HK-2 (cell line): ENCODE measurements around the gene LKAAEAR1.
"Not testable (repeated sequence)": the region's sequence is repeated elsewhere in the genome, so short reads cannot be mapped to it uniquely, and the experiment has no call there.

Source experiments
- DNase-seq: peaks from one replicate; pipeline ENCODE4 v3.0.0-alpha.2; 2018; ENCODE audit not compliant: unreplicated experiment

Gene LKAAEAR1

GRCh38 chr20:64098471-64099013 is 14.3 kb upstream of the LKAAEAR1 start:
- no peak for DNase-seq

DNA sequence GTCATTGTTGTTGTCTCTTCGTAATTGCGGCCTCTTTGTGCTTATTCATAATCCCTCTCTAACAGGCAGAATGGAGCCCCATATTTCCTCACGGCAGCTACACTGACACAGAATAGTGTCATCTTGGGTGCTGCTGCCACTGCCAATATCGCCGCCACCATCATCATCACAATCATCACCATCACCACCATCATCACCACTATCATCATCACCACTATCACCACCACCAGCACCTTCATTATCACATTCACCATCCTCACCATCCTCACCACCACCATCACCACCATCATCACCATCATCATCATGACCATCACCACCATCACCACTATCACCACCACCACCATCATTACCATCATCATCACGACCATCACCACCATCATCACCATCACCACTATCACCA is 12.3 kb upstream of the LKAAEAR1 start:
- no peak for DNase-seq

DNA sequence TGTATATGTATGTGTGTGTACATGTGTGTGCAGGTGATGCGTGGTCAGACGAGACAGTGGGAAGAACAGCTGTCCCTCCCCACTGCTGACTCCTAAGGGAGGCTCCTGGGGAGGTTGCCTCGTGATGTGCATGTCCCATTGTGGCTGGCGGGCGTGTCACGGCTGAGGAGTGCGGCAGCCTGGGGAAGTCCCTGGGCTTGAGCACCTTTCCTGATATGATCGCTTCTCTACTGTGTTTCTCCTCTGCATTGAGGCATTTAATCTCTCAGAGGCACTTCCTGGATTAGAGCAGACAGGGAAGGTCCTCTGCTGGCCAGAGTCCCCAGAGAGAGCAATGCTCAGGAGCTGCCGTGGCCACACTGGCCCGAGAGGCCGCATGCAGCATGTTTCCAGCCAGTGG is 11.7 kb upstream of the LKAAEAR1 start:
- no peak for DNase-seq

GRCh38 chr20:64095455-64095854 is 11.3 kb upstream of the LKAAEAR1 start:
- DNase-seq: no peak

- no peak for DNase-seq
These were observed 8.9 kb upstream of the LKAAEAR1 start for GRCh38 chr20:64093013-64093503.

DNA sequence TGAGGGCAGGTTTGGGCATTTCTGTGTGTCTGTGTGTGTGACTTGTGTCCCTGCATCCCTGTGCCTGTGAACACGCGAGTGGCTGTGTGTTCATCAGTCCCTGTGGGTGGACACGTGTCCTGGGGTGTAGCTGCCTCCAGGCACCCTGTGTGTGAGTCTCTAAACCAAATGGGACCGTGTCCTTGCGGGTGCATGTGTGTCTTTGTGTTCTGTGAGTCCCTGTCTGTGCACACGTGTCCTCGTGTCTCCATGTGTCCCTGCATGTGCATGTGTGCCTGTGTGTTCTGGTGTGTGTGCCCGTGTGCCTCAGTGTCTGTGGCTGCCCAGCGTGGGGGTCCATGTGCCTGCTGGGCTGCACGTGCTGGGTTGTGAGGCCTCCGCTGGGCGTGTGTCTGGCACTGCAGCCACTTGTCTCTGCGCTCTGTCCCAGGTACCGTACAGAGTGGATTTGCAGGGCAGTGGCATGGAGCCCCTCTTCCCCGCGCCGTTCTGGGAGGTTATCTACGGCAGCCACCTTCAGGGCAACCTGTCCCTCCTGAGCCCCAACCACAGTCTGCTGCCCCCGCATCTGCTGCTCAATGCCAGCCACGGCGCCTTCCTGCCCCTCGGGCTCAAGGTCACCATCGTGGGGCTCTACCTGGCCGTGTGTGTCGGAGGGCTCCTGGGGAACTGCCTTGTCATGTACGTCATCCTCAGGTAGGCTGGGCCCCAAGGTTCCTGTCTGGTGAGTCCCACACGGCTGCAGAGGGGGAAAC is 8.2 kb upstream of the LKAAEAR1 start:
- DNase-seq: no peak

- DNase-seq: no peak
These were observed 7.6 kb upstream of the LKAAEAR1 start for GRCh38 chr20:64091770-64092169.

DNA sequence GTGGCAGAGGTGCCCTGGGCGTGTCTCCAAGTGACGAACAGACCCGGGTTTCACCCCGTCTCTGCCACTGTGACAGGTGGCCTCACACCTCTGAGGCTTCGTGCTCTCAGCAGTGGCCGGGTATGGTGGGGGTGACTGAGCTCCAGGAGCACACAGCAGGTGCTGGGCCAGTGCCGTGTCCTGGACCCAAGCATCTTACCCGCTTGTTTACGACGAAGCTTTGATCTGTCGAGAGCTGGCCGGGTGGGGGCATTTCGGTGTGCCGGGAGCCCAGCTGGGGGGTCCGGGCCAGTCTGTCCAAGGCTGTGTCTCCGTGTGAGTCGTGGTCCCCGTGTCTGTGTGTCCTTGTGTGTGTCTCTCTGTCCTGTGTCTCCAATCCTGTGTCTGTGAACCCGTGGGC is 7.1 kb upstream of the LKAAEAR1 start:
- no peak for DNase-seq

GRCh38 chr20:64090165-64090564 is 6.0 kb upstream of the LKAAEAR1 start:
- no peak for DNase-seq

DNA sequence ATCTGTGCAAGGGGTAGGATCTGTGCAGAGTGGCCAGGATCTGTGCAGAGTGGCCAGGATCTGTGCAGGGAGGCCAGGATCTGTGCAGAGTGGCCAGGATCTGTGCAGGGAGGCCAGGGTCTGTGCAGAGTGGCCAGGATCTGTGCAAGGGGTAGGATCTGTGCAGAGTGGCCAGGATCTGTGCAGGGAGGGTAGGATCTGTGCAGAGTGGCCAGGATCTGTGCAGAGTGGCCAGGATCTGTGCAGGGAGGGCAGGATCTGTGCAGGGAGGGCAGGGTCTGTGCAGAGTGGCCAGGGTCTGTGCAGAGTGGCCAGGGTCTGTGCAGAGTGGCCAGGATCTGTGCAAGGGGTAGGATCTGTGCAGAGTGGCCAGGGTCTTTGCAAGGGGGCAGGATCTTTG is 4.4 kb upstream of the LKAAEAR1 start:
- DNase-seq: not testable (repeated sequence)

GRCh38 chr20:64087226-64087825 is 3.1 kb upstream of the LKAAEAR1 start:
- DNase-seq: not testable (repeated sequence)

DNA sequence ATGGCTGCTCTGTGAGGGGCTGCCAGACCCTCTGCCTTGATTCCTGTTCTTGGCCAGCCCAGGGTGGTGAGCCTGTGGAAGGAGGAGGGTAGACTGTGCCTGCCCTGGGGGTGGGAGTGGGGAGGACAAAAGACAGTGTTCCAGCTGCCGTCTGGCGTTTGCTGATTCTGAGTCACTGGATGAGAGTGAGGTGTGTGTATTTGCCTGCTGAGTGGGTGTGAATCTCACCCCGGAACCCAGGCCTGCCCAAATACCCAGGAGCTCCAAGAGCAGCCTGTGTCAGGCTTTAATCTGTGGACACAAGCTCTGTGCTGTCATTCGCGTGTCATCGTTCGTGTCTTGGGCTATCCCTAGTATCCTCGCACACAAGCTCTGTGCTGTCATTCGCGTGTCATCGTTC is 2.6 kb upstream of the LKAAEAR1 start:
- no peak for DNase-seq

- no peak for DNase-seq
These were observed 521 bp upstream of the LKAAEAR1 start for GRCh38 chr20:64084685-64085152.

DNA sequence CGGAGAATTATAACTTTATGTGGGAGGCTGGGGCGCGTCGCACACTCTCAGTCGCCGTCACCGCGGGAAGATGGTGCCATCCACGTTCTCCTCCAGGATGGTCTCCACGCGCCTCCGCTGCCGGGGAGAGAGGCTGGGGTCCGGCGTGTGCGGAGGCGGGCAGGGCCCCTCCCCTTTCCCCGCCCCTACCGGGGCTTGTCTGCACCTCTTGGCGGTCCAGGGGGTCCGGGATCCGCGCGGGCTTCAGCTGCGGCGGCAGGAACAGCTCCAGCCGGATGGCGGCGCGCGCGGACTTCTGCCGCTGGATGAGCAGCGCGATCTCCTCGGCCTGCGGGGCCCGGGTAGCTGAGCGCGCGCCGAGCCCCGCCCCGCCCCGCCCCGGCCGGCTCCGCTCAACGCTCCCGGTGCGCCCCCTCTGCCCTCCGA is 807 bp downstream of the LKAAEAR1 start:
- DNase-seq: peak; percentile 81

GRCh38 chr20:64082820-64083377 is 1.3 kb downstream of the LKAAEAR1 start:
- DNase-seq: no peak

GRCh38 chr20:64082126-64082731 is 2.0 kb downstream of the LKAAEAR1 start:
- no peak for DNase-seq

GRCh38 chr20:64081624-64081964 is 2.6 kb downstream of the LKAAEAR1 start:
- no peak for DNase-seq

DNA sequence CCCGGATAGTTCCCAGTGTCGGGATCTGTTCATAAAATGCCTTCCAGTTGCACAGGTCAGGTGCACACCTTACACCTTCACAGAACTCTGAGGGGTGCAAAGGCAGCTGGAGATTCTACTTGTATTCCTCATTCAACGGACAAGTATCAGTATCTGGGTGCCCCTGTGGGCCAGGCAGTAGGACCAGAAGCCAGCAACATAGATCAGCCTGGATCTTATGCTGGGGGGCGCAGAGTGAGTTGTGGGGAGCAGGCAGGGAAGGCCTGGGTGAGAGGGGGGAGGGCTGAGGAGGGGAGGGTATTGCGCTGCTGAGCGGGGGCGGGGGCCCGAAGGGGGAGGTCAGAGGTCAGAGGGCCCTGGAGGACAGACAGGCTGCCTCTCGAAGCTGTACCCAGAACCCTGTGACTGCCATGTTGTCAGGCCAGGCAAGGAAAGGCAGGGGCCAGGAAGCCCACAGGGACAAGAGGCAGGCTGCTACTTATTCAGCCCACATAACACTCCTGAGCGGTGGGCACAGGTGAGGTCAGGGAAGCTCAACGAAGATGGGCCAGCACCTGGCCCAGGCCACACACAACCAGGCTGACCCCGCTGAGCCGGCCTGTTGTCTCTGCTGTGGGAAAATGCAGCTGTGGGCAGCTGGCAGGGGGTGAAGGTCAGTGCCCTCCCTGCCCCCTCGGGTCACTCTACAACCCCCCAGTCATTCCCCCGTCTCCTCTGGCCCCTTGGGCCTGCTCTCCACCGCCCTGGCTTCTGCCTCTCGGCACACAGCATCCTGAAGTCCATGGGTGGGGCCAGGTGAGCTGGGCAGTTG is 3.2 kb downstream of the LKAAEAR1 start:
- no peak for DNase-seq

DNA sequence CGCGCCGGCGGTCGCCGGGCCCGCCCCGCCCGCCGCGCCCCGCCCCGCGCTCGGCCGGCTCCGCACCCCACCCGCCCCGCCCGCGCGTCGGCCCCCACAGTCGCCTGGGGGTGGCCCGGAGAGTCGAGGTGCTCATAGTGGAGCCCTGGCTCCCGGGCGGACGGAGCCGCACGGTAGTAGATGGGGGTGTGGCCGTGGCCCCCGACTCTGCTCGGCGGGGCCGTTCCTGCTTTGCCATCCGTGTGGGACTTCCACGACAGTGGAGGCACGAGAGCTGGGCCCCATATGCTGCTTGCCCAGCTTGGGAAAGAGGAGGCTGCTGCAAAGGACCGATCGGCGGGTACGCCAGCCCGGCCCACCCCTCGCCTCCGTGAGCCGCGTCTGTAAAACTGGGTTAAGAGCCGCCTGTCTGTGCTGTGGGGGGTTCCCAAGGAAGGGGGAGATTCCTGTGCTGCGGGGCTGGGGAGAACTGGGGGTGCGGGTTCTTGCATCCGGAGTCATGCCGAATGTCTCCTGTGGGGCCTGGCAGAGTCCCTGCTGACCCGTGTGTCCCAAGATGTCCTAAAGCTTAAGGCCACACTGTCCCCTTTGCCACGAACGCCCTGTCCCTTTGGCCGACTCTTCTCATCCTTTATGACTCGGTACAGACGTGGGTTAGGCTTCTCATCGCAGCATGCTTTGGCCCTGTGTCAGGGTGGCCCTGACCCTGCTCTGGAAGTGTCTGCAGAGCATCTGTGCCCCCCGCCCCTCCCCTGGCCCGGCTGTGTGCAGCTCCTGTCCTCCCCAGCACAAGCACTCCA is 4.0 kb downstream of the LKAAEAR1 start, which contains the start of gene OPRL1:
Gene OPRL1 (plus strand): TSS at position 70 of the 800 bp plus-strand sequence. CDS start 12,639 bp downstream, outside the sequence.
- DNase-seq: no peak

DNA sequence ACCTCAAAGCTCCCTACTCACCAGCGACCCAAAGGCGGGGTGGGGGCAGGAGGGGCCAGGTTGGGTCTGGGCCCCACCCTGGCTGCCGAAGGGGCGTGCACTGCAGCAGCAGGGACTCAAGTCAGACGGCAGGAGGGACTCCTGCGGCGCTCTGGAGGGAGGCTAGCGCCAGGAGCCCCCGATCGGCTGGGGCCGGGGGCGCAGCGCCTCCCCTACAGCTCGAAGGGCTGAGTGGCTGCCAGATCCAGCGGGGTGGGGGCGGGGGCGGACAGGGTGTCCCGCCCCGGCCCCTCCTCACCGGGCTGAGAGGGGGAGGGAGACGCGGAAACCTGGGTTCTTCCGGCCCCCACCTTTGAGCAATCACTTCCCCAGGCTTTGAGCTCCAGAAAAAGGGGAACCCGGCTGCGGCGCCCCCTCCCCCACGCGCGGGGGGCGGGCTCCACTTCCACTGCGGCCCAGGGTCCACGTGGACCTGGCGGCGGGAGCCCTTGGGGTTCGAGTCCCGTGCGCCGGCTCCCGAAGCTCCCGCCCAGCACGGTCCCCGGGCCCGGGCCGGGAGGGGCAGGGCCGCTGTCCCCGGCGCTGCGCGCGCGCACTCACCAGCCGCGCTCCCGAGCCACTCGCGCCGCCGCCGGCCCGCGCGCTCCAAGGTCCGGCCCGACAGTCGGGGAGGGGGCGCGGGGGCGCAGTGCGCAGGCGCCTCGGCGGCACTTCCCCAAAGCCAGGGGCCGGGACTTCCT is 4.8 kb downstream of the LKAAEAR1 start, which contains the start of gene RGS19:
Gene RGS19 (minus strand): TSS at position 246 of the 740 bp plus-strand sequence. CDS start 2,632 bp downstream, outside the sequence.
- DNase-seq: peak; percentile 77
